Keratinocyte (primary cell): ENCODE data around the gene TNFRSF14. TPM values are rescaled to one million over a fixed set of nuclear protein-coding genes. Genes with fewer than 3 reads are reported as not detected.

Source experiments
- DNase-seq: peaks from one replicate; pipeline ENCODE4 v3.0.0-alpha.2; 2011; ENCODE audit warnings: low read depth, missing footprints, low spot score
- FAIRE-seq: peaks from 2 replicates; lab custom pipeline; 2011; peaks lifted over from hg19 to GRCh38; lab: Jason Lieb, UNC
- H2AFZ ChIP-seq: 2 replicates; pipeline ENCODE4 v1.6.0; 2012; ENCODE audit warnings: low read length, control low read depth, inconsistent platforms; ENCODE audit not compliant: control insufficient read depth
- H3K27ac ChIP-seq: 2 replicates; pipeline ENCODE4 v1.5.1; 2011; ENCODE audit warnings: low read length; ENCODE audit not compliant: control insufficient read depth, insufficient read depth
- H3K27me3 ChIP-seq: 3 replicates; pipeline ENCODE4 v1.6.0; 2011; ENCODE audit warnings: low read length; ENCODE audit not compliant: control insufficient read depth, insufficient read depth; ENCODE audit errors: extremely low read depth
- H3K36me3 ChIP-seq, 2 experiments: 2 replicates in 1 of 2; 3 replicates in 1 of 2; pipeline ENCODE4 v1.5.1; 2011; ENCODE audit warnings: low read length in 2 of 2, mild to moderate bottlenecking in 1 of 2; ENCODE audit not compliant: control insufficient read depth in 2 of 2, insufficient read depth in 2 of 2; ENCODE audit errors: extremely low read depth in 1 of 2
- H3K4me1 ChIP-seq: 3 replicates; pipeline ENCODE4 v1.5.1; 2011; ENCODE audit warnings: low read length; ENCODE audit not compliant: control insufficient read depth, insufficient read depth; ENCODE audit errors: extremely low read depth
- H3K4me2 ChIP-seq: 3 replicates; pipeline ENCODE4 v1.6.0; 2011; ENCODE audit warnings: low read depth, low read length; ENCODE audit not compliant: control insufficient read depth, insufficient read depth; ENCODE audit errors: extremely low read depth
- H3K4me3 ChIP-seq, 3 experiments: fragments of 200-600 bp in 1 of 3; sonication (generic) in 1 of 3; 2 replicates in 2 of 3; 3 replicates in 1 of 3; pipeline ENCODE4 v1.5.1; 2011 to 2016; ENCODE audit warnings: low read length in 3 of 3, mild to moderate bottlenecking in 3 of 3, control low read depth in 2 of 3, inconsistent platforms in 1 of 3, low read depth in 1 of 3, mixed read lengths in 1 of 3, mixed run types in 1 of 3, moderate library complexity in 1 of 3; ENCODE audit not compliant: control insufficient read depth in 2 of 3, insufficient read depth in 2 of 3; ENCODE audit errors: extremely low read depth in 1 of 3
- H3K79me2 ChIP-seq: 2 replicates; pipeline ENCODE4 v1.6.0; 2012; ENCODE audit warnings: low read length; ENCODE audit not compliant: control insufficient read depth, insufficient read depth
- H3K9ac ChIP-seq: 3 replicates; pipeline ENCODE4 v1.6.0; 2011; ENCODE audit warnings: low read length; ENCODE audit not compliant: control insufficient read depth, insufficient read depth; ENCODE audit errors: extremely low read depth
- H3K9me1 ChIP-seq: 3 replicates; pipeline ENCODE4 v1.6.0; 2011; ENCODE audit warnings: low read length; ENCODE audit not compliant: control insufficient read depth, insufficient read depth; ENCODE audit errors: extremely low read depth
- H3K9me3 ChIP-seq: 2 replicates; pipeline ENCODE4 v1.5.1; 2012; ENCODE audit warnings: low read depth, low read length; ENCODE audit not compliant: control insufficient read depth
- H4K20me1 ChIP-seq: 3 replicates; pipeline ENCODE4 v1.6.0; 2011; ENCODE audit warnings: low read length; ENCODE audit not compliant: control insufficient read depth, insufficient read depth; ENCODE audit errors: extremely low read depth
- CTCF ChIP-seq, 3 experiments: IDR thresholded peaks in 1 of 3; conservative IDR thresholded peaks in 1 of 3; optimal IDR thresholded peaks in 1 of 3; 2 replicates in 2 of 3; 3 replicates in 1 of 3; pipeline versions ENCODE3 to v1.5.1; 2011; ENCODE audit warnings: low read length in 3 of 3, mild to moderate bottlenecking in 3 of 3, moderate library complexity in 2 of 3, control low read depth in 1 of 3, inconsistent platforms in 1 of 3; ENCODE audit not compliant: insufficient read depth in 2 of 3; ENCODE audit errors: extremely low read depth in 1 of 3
- EZH2 ChIP-seq: IDR thresholded peaks from one replicate; pipeline ENCODE4 v1.6.1; 2012; ENCODE audit warnings: inconsistent platforms, mild to moderate bottlenecking, low read length, moderate library complexity
- dilution Hi-C: fragments of 300-500 bp; cut with MboI; formaldehyde crosslinking; loops from one replicate; pipeline ENCODE4 v1.7.0; 2020; ENCODE audit warnings: low sequenced_read_pairs; ENCODE audit not compliant: extremely low pct_ligation_motif_present
- polyA plus RNA-seq, 5 experiments: library from polyadenylated mRNA; depleted of rRNA in 3 of 5; stranded (reverse) in 3 of 5; stranded (forward) in 1 of 5; unstranded in 1 of 5; fragments of >200 nt; gene quantifications; 1 replicate in 1 of 5; 2 replicates in 3 of 5; 3 replicates in 1 of 5; pipeline versions ENCODE4 v1.2.1 to v1.2.3, GENCODE V29; 2011 to 2012; ENCODE audit warnings: missing spikeins in 2 of 5, low read depth in 1 of 5, low replicate concordance in 1 of 5

Gene TNFRSF14
- polyA plus RNA-seq, 1 donor (not counting 4 experiments of a cell fraction or from before 2014, with no cell fraction given), result 5.2 TPM

GRCh38 chr1:2553871-2554620, 2.1 kb upstream of the TNFRSF14 start:
- FAIRE-seq (no peak), DNase-seq (no peak)
- H3K4me2 ChIP-seq, result no peak overlapping the region
- H2AFZ ChIP-seq, result no peak overlapping the region
- peaks cover 12% of the 10 kb centered on the region for H3K4me1 ChIP-seq
- no peak overlapping the region for H3K27ac ChIP-seq
- no peaks in the 10 kb centered on the region for H3K36me3 ChIP-seq
- no peak overlapping the region for H3K9ac ChIP-seq
- H3K4me3 ChIP-seq, result no peak overlapping the region
- H4K20me1 ChIP-seq, result no peaks in the 10 kb centered on the region
- no peaks in the 10 kb centered on the region for H3K9me1 ChIP-seq
- H3K27me3 ChIP-seq, result no peaks in the 10 kb centered on the region
- dilution Hi-C loops, result no loop called here
- no peaks in the 10 kb centered on the region for H3K79me2 ChIP-seq
- H3K9me3 ChIP-seq, result no peaks in the 10 kb centered on the region
- TF ChIP-seq EZH2, result no peak
- no peak for TF ChIP-seq CTCF (optimal IDR thresholded peaks at IDR 0.05 in 1 of 3, IDR thresholded peaks at IDR 0.05 in 1 of 3, conservative IDR thresholded peaks at IDR 0.05 in 1 of 3; ENCODE audit: extremely low read depth in 1 of 3, insufficient read depth in 2 of 3, low read length in 3 of 3)

GRCh38 chr1:2554621-2555387, 1.4 kb upstream of the TNFRSF14 start:
- H3K9ac ChIP-seq, result no peak overlapping the region
- H3K4me2 ChIP-seq, result no peak overlapping the region
- H3K4me3 ChIP-seq, result no peak overlapping the region
- dilution Hi-C loops, result no loop called here
- H3K27me3 ChIP-seq, result no peaks in the 10 kb centered on the region
- H3K9me3 ChIP-seq, result no peaks in the 10 kb centered on the region
- no peaks in the 10 kb centered on the region for H3K79me2 ChIP-seq
- FAIRE-seq, result no peak
- H2AFZ ChIP-seq, result no peak overlapping the region
- H3K4me1 ChIP-seq, result peaks cover 11% of the 10 kb centered on the region
- TF ChIP-seq EZH2 (no peak), CTCF (optimal IDR thresholded peaks at IDR 0.05 in 1 of 3, IDR thresholded peaks at IDR 0.05 in 1 of 3, conservative IDR thresholded peaks at IDR 0.05 in 1 of 3; ENCODE audit: extremely low read depth in 1 of 3, insufficient read depth in 2 of 3, low read length in 3 of 3) (peak; percentile 23 to 53 (median 29))
- H4K20me1 ChIP-seq, result no peaks in the 10 kb centered on the region
- H3K36me3 ChIP-seq, result no peaks in the 10 kb centered on the region
- H3K27ac ChIP-seq, result no peak overlapping the region
- no peak for DNase-seq
- no peaks in the 10 kb centered on the region for H3K9me1 ChIP-seq
